SK-N-MC (cell line): Measurements from ENCODE around the gene TMEM225B.

Source experiments
- EZH2 ChIP-seq: fragments of 200-600 bp; sonication (generic); IDR thresholded peaks from one replicate; pipeline ENCODE4 v1.6.1; 2017; ENCODE audit warnings: antibody characterized with exemption
- FOXP2 ChIP-seq: optimal IDR thresholded peaks from 2 replicates; pipeline ENCODE3; 2011; ENCODE audit warnings: mild to moderate bottlenecking, moderate library complexity; ENCODE audit not compliant: insufficient read depth; ENCODE audit errors: extremely low read length, control extremely low read depth
- POLR2AphosphoS5 ChIP-seq: IDR thresholded peaks from 2 replicates; pipeline ENCODE4 v1.6.1; 2012; ENCODE audit warnings: mild to moderate bottlenecking, low read depth, low read length, borderline replicate concordance

GRCh38 chr7:99554939-99555338, 43.1 kb upstream of the TMEM225B start:
- no peak for TF ChIP-seq EZH2
- TF ChIP-seq POLR2AphosphoS5: no peak
- TF ChIP-seq FOXP2: no peak
